Adrenal gland (tissue), 12 donors: Measurements from ENCODE around the gene CHRDL2. TPM values are rescaled to one million over a fixed set of nuclear protein-coding genes. Genes with fewer than 3 reads are reported as not detected.

Experiments used
- DNase-seq, 7 donors: peaks; one replicate each; pipeline ENCODE4 v3.0.0-alpha.2; 2019 to 2020
- H3K27ac ChIP-seq, 5 donors: fragments of 200-600 bp; sonication (generic) in 4 of 5; 1 replicate in 3 of 5; 2 replicates in 2 of 5; pipeline versions ENCODE4 v1.5.1 to v1.8.0; 2016 to 2020; ENCODE audit warnings: mild to moderate bottlenecking in 1 of 5
- H3K27me3 ChIP-seq: fragments of 200-600 bp; 2 replicates; pipeline ENCODE4 v1.8.0; 2021
- H3K36me3 ChIP-seq, 2 donors: fragments of 200-600 bp; replicated peaks in 1 of 2; 1 replicate in 1 of 2; 2 replicates in 1 of 2; pipeline versions ENCODE4 v1.5.1 to v1.8.0; 2018 to 2022
- H3K4me1 ChIP-seq, 2 donors: fragments of 200-600 bp; replicated peaks in 1 of 2; 1 replicate in 1 of 2; 2 replicates in 1 of 2; pipeline versions ENCODE4 v1.5.1 to v1.8.0; 2018 to 2021
- H3K4me3 ChIP-seq, 4 donors: fragments of 200-600 bp; sonication (generic) in 3 of 4; one replicate each; pipeline ENCODE4 v1.5.1; 2016 to 2018
- H3K9me3 ChIP-seq, 3 donors: fragments of 200-600 bp; sonication (generic) in 1 of 3; replicated peaks in 1 of 3; 1 replicate in 2 of 3; 2 replicates in 1 of 3; pipeline versions ENCODE4 v1.5.1 to v1.8.0; 2016 to 2021
- CTCF ChIP-seq, 6 experiments: fragments of 450-650 bp in 4 of 6; fragments of 200-600 bp in 2 of 6; sonication (generic) in 1 of 6; IDR thresholded peaks; 1 replicate in 5 of 6; 2 replicates in 1 of 6; pipeline versions ENCODE4 v1.5.1 to v1.8.0; 2016 to 2021; ENCODE audit warnings: antibody characterized with exemption in 6 of 6, mild to moderate bottlenecking in 2 of 6, moderate library complexity in 1 of 6
- POLR2A ChIP-seq, 2 donors: fragments of 450-650 bp; IDR thresholded peaks; one replicate each; pipeline ENCODE4 v1.6.1; 2017; ENCODE audit warnings: antibody characterized with exemption in 2 of 2, mild to moderate bottlenecking in 2 of 2, moderate library complexity in 1 of 2
- WGBS, 4 donors: extraction: QIAGEN DNeasy Blood & Tissue Kit in 2 of 4; methylation state at CpG; one replicate each; pipeline versions ENCODE4 v1.1.5 to v1.1.7; 2013 to 2017; 5-methylcytosine and 5-hydroxymethylcytosine counted together
- intact Hi-C, 2 donors: fragments of 100-400 bp; cut with DNase I; formaldehyde crosslinking; loops; one replicate each; pipeline versions ENCODE4 v1.14.1 to v1.15.0; 2022 to 2023
- polyA plus RNA-seq, 3 donors: library from polyadenylated mRNA; stranded (reverse); fragments of 200-250 nt in 2 of 3; fragments of 350-450 nt in 1 of 3; fragmentation: Illumina TruSeq in 1 of 3; extraction: RNeasy Lipid Tissue Mini Kit (QIAGEN cat#74804) in 1 of 3; gene quantifications; one replicate each; pipeline ENCODE4 v1.2.3, GENCODE V29; 2013 to 2014
- total RNA-seq, 9 donors: library from RNA; depleted of rRNA in 4 of 9; stranded (reverse); fragments of >200 nt in 4 of 9; fragments of 120-200 nt in 1 of 9; fragmentation: NEBNext Ultra II Directional in 1 of 9; extraction: Animal tissue kit (Norgen Biotek cat#: 25700) in 1 of 9; gene quantifications; one replicate each; pipeline versions ENCODE4 v1.1.0 to v1.2.4, GENCODE V29; 2013 to 2023
- donor health status: healthy with polysubstance abuse.
- donor health status: Bipolar disorder and iron deficiency.
- donor health status: DM: yes; HTN: yes; CAD: no.
- donor health status: DM: no; HTN: no; CAD: no.
- donor health status: DM: no; HTN: no; CAD: no.
- donor health status: DM: yes; HTN: yes; CAD: no.

CHRDL2 gene
- total and polyA plus RNA-seq, 12 donors = 0.30 to 0.95 (median 0.72) TPM; not detected in 7

- WGBS, 4 donors = 65 to 79% (median 75%) methylated on average over 4 of the region's 4 CpGs
- Histone ChIP-seq H3K36me3 (no peaks in the 10 kb centered on the region), H3K4me3 (no peak overlapping the region), H3K9me3 (no peaks in the 10 kb centered on the region), H3K27ac (no peak overlapping the region), H3K27me3 (peaks cover 4% of the 10 kb centered on the region), H3K4me1 (peaks cover 0 to 3% of the 10 kb centered on the region in 2 donors)
- DNase-seq = no peak
- intact Hi-C loops = loop anchor here in 1 of 2 donors (10.0 kb wide), 1 partner anchor 101 kb away; no protein-coding TSS in a partner anchor
- TF ChIP-seq CTCF (IDR thresholded peaks at IDR 0.05) = no peak
- no peak for TF ChIP-seq POLR2A (IDR thresholded peaks at IDR 0.05)
These were observed 5.5 kb downstream of the CHRDL2 start for GRCh38 chr11:74725701-74726100.

GRCh38 chr11:74723511-74723910 lies 7.7 kb downstream of the CHRDL2 start:
- Histone ChIP-seq H3K4me1 (peaks cover 0 to 3% of the 10 kb centered on the region in 2 donors), H3K4me3 (no peak overlapping the region), H3K27ac (no peak overlapping the region), H3K27me3 (no peaks in the 10 kb centered on the region), H3K9me3 (no peaks in the 10 kb centered on the region), H3K36me3 (no peaks in the 10 kb centered on the region)
- no peak for DNase-seq
- no peak for TF ChIP-seq CTCF (IDR thresholded peaks at IDR 0.05)
- TF ChIP-seq POLR2A (IDR thresholded peaks at IDR 0.05) = no peak
- intact Hi-C loops = loop anchor here in 1 of 2 donors (10.0 kb wide), 1 partner anchor 99 kb away; no protein-coding TSS in a partner anchor
- 74 to 89% (median 83%) methylated on average over 5 of the region's 5 CpGs for WGBS, 4 donors

- H3K4me1 ChIP-seq = peaks cover 0 to 2% of the 10 kb centered on the region in 2 donors
- H3K36me3 ChIP-seq = no peaks in the 10 kb centered on the region
- no peaks in the 10 kb centered on the region for H3K27me3 ChIP-seq
- no peak for DNase-seq
- 68 to 94% (median 85%) methylated on average over 3 of the region's 3 CpGs for WGBS, 4 donors
- intact Hi-C loops = loop anchor here in 1 of 2 donors (10.0 kb wide), 1 partner anchor 97 kb away; no protein-coding TSS in a partner anchor
- H3K4me3 ChIP-seq = no peak overlapping the region
- TF ChIP-seq CTCF (IDR thresholded peaks at IDR 0.05) (no peak), POLR2A (IDR thresholded peaks at IDR 0.05) (no peak)
- H3K27ac ChIP-seq = peak overlapping the region in 2 of 5 donors; percentile 30 to 54
- no peaks in the 10 kb centered on the region for H3K9me3 ChIP-seq
These were observed 9.8 kb downstream of the CHRDL2 start for GRCh38 chr11:74721479-74721835.

GRCh38 chr11:74720596-74721478 lies 10.4 kb downstream of the CHRDL2 start:
- Histone ChIP-seq H3K9me3 (no peaks in the 10 kb centered on the region), H3K4me3 (no peak overlapping the region), H3K27me3 (no peaks in the 10 kb centered on the region), H3K36me3 (no peaks in the 10 kb centered on the region), H3K4me1 (no peaks in the 10 kb centered on the region), H3K27ac (peak overlapping the region in 2 of 5 donors; percentile 30 to 54)
- WGBS, 4 donors = 73 to 83% (median 77%) methylated on average over 12 to 17 of the region's 17 CpGs
- no peak for TF ChIP-seq CTCF (IDR thresholded peaks at IDR 0.05)
- no peak for TF ChIP-seq POLR2A (IDR thresholded peaks at IDR 0.05)
- peak in 5 of 7 donors; percentile 21 to 61 (median 36) for DNase-seq
- intact Hi-C loops = loop anchor here in 1 of 2 donors (10.0 kb wide), 1 partner anchor 96 kb away; no protein-coding TSS in a partner anchor
